ENCODE measurements around the gene TENT5C.

GRCh38 chr1:117613969-117614729, 8.3 kb downstream of the TENT5C start:
- TF ChIP-seq, protein P1, sequence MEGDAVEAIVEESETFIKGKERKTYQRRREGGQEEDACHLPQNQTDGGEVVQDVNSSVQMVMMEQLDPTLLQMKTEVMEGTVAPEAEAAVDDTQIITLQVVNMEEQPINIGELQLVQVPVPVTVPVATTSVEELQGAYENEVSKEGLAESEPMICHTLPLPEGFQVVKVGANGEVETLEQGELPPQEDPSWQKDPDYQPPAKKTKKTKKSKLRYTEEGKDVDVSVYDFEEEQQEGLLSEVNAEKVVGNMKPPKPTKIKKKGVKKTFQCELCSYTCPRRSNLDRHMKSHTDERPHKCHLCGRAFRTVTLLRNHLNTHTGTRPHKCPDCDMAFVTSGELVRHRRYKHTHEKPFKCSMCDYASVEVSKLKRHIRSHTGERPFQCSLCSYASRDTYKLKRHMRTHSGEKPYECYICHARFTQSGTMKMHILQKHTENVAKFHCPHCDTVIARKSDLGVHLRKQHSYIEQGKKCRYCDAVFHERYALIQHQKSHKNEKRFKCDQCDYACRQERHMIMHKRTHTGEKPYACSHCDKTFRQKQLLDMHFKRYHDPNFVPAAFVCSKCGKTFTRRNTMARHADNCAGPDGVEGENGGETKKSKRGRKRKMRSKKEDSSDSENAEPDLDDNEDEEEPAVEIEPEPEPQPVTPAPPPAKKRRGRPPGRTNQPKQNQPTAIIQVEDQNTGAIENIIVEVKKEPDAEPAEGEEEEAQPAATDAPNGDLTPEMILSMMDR (IDR thresholded peaks at IDR 0.05 in 2 of 3, conservative IDR thresholded peaks at IDR 0.05 in 1 of 3; ENCODE audit: control insufficient read depth in 2 of 3, extremely low read depth in 1 of 3, insufficient read depth in 1 of 3, low read depth in 3 of 3, low read length in 3 of 3), result no peak
- TF ChIP-seq, protein P2, sequence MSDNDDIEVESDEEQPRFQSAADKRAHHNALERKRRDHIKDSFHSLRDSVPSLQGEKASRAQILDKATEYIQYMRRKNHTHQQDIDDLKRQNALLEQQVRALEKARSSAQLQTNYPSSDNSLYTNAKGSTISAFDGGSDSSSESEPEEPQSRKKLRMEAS (IDR thresholded peaks at IDR 0.05; ENCODE audit: low read depth, low read length), result no peak
- TF ChIP-seq SP1 (IDR thresholded peaks at IDR 0.05; ENCODE audit: low read depth, low read length) (no peak), POLR2AphosphoS2 (IDR thresholded peaks at IDR 0.05; ENCODE audit: low read depth, low read length) (no peak)

Data from GM12878 (cell line).